ENCODE measurements around the gene ALOXE3.
A peak's percentile ranks its signal among the peaks of the same experiment; 100 is the strongest.

- peak in 3 of 6 experiments; percentile 3 to 28 (median 6) for TF ChIP-seq CTCF (IDR thresholded peaks at IDR 0.05)
- TF ChIP-seq POLR2A (IDR thresholded peaks at IDR 0.05), result peak; percentile 93 to 100 (median 100)
- TF ChIP-seq POLR2AphosphoS5 (IDR thresholded peaks at IDR 0.05), result peak; percentile 99 to 100
- peak in 3 of 4 donors; percentile 68 to 91 (median 71) for TF ChIP-seq EP300 (IDR thresholded peaks at IDR 0.05)
Observed at GRCh38 chr17:8156246-8156992, 38.1 kb upstream of the ALOXE3 start.

Data from upper lobe of left lung (tissue), 4 donors.